Measurements from ENCODE around the gene FLVCR1.
"Not testable (repeated sequence)": the region's sequence is repeated elsewhere in the genome, so short reads cannot be mapped to it uniquely, and the experiment has no call there.

Gene FLVCR1

GRCh38 chr1:212857992-212858460 is at the start of gene FLVCR1:
FLVCR1 (plus strand) TSS chr1:212858275; CDS start chr1:212858453, 178 bp downstream.
- DNase-seq (ENCODE audit: insufficient read length, low spot score) = peak; percentile 98
- peak; percentile 85 for TF ChIP-seq POLR2A (IDR thresholded peaks at IDR 0.05; ENCODE audit: low read depth, low read length)
- no peak for FAIRE-seq

GRCh38 chr1:212814537-212815334 is 43.3 kb upstream of the FLVCR1 start:
- no peak for DNase-seq (ENCODE audit: insufficient read length, low spot score)
- FAIRE-seq = no peak
- TF ChIP-seq POLR2A (IDR thresholded peaks at IDR 0.05; ENCODE audit: low read depth, low read length) = no peak

DNA sequence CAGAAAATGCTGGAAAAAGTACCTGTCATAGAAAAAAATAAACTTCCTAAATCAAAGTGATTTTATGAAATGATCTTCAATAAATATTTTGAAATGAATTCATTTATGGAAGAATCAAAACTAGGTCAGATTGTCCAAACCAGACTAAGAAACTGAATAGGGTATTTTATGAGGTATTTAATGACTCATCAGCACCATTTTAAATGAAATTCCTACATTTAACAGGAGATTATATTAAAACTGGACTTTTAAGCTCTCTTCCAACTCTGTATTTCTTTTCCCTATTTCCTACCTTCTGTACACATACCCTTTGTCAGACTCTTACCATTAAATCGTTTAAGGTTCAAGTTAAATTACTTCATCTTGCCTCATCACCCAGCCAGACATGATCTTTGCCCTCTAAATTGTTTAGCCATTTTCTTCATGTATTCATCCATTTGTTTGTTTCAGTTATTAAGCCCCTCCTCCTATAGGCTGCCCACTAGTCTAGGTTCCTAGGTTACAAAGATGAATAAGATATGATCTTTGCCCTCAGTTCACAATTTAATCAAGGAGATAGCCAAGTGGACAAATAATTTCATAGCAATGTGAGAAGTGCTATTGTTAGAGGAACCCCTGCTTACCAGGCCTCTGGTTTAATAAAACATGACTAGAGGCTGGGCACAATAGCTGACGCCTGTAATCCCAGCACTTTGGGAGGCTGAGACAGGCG is 41.4 kb upstream of the FLVCR1 start:
- no peak for TF ChIP-seq POLR2A (IDR thresholded peaks at IDR 0.05; ENCODE audit: low read depth, low read length)
- FAIRE-seq (no peak), DNase-seq (ENCODE audit: insufficient read length, low spot score) (no peak)

DNA sequence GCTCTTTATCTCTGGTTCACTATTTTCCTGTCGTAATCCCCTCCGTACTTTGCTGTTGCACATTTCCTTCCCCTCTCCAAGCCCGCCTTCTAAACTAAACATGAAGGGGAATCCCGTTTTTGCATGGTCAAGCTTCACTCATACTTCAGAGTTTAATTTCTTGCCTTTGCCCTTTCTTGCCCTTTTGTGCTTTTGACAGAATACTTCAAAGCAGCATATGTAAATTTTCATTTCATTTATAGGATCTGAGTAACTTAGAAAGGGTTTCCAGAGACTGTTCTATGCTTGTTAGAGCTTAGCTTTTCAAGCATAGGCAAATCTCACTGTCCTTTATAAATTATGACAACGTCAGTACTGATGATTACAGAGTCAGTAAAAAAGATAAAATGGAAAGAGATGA is 38.3 kb upstream of the FLVCR1 start:
- DNase-seq (ENCODE audit: insufficient read length, low spot score) = no peak
- no peak for FAIRE-seq
- no peak for TF ChIP-seq POLR2A (IDR thresholded peaks at IDR 0.05; ENCODE audit: low read depth, low read length)

DNA sequence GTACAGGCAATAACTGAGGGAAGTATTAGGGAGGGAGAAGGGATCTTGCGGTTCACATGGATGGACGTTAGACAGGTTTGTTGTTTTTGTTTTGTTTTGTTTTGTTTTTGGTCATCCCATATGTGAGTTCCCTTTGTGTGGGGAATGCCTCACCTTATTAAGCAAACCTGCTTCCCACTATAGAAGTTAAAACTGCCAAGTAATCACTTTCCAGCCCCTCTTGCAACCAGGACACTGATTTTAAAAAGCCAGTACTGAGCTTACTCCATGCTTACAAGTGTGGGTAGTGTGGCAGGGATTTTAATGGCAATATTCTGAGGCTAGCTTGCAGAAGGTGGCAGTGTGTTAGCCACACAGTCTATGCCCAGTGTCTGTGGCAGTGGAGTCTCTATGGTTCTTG is 37.1 kb upstream of the FLVCR1 start:
- DNase-seq (ENCODE audit: insufficient read length, low spot score) = no peak
- TF ChIP-seq POLR2A (IDR thresholded peaks at IDR 0.05; ENCODE audit: low read depth, low read length) = no peak
- no peak for FAIRE-seq

DNA sequence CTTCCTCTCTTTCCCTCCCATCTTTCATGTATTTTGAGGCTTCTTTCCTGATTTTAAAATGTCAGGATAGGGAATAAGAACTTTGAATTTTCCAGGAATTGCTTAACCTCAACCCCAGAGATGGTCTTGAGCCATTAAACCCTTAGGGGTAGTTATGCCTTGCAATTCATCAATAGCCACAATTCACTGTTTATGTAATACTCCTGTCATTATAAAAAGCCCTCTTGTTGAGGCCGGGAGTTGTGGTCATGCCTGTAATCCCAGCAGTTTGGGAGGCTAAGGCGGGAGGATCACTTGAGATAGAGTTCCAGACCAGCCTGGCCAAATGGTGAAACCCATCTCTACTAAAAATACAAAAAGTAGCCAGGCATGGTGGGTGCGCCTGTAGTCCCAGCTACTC is 35.1 kb upstream of the FLVCR1 start:
- TF ChIP-seq POLR2A (IDR thresholded peaks at IDR 0.05; ENCODE audit: low read depth, low read length) = no peak
- FAIRE-seq (no peak), DNase-seq (ENCODE audit: insufficient read length, low spot score) (no peak)

DNA sequence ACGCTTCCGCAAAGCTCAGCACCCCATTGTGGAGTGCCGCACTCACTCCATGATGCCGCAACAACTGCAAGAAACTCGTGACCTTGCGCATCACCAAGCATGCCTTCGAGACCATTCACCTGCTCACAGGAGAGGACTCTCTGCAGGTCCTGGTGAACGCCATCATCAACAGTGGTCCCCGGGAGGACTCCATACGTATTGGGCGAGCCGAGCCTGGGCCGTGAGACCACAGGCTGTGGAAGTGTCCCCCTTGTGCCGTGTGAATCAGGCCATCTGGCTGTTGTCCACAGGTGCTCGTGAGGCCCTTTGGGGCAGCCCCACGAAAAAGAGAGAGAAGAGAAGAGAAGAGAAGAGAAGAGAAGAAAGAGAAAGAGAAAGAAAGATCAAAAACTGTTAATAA is 33.9 kb upstream of the FLVCR1 start:
- FAIRE-seq (no peak), DNase-seq (ENCODE audit: insufficient read length, low spot score) (no peak)
- TF ChIP-seq POLR2A (IDR thresholded peaks at IDR 0.05; ENCODE audit: low read depth, low read length) = no peak

DNA sequence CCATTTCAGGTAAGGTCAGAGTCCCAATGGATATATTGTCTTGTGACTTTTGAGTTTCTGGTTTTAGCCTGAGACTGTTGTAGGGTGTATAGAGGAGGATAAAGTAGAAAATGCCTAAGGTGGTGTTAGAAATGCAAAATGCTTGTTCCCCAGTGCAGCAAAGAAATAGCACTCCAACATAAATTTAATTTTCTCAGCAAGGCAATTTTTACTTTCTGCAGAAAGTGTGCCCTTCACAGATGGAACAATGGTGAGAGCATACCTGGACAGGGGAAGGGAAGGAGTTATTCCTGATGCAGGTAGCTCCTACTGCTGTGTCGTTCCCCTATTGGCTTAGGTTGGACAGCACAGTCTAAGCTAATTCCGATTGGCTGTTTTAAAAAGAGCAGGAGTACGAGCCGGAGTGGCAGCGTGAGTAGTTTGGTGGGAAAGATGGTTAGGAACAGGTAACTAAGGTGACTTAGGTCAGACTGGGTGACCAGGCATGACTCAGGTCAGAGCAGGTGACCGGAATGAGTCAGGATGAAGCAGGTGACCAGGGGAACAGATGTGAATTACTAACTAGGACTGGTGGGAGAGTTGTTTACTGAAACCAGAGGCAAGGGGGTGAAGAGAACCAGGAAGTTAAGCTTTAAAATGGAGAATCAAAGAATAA is 32.1 kb upstream of the FLVCR1 start:
- FAIRE-seq = no peak
- TF ChIP-seq POLR2A (IDR thresholded peaks at IDR 0.05; ENCODE audit: low read depth, low read length) = no peak
- no peak for DNase-seq (ENCODE audit: insufficient read length, low spot score)

- FAIRE-seq = no peak
- no peak for TF ChIP-seq POLR2A (IDR thresholded peaks at IDR 0.05; ENCODE audit: low read depth, low read length)
- DNase-seq (ENCODE audit: insufficient read length, low spot score) = no peak
Measured at GRCh38 chr1:212827171-212827776, 30.8 kb upstream of the FLVCR1 start.

GRCh38 chr1:212827831-212828278 is 30.2 kb upstream of the FLVCR1 start:
- no peak for TF ChIP-seq POLR2A (IDR thresholded peaks at IDR 0.05; ENCODE audit: low read depth, low read length)
- FAIRE-seq (no peak), DNase-seq (ENCODE audit: insufficient read length, low spot score) (no peak)

GRCh38 chr1:212828395-212828794 is 29.7 kb upstream of the FLVCR1 start:
- no peak for FAIRE-seq

DNA sequence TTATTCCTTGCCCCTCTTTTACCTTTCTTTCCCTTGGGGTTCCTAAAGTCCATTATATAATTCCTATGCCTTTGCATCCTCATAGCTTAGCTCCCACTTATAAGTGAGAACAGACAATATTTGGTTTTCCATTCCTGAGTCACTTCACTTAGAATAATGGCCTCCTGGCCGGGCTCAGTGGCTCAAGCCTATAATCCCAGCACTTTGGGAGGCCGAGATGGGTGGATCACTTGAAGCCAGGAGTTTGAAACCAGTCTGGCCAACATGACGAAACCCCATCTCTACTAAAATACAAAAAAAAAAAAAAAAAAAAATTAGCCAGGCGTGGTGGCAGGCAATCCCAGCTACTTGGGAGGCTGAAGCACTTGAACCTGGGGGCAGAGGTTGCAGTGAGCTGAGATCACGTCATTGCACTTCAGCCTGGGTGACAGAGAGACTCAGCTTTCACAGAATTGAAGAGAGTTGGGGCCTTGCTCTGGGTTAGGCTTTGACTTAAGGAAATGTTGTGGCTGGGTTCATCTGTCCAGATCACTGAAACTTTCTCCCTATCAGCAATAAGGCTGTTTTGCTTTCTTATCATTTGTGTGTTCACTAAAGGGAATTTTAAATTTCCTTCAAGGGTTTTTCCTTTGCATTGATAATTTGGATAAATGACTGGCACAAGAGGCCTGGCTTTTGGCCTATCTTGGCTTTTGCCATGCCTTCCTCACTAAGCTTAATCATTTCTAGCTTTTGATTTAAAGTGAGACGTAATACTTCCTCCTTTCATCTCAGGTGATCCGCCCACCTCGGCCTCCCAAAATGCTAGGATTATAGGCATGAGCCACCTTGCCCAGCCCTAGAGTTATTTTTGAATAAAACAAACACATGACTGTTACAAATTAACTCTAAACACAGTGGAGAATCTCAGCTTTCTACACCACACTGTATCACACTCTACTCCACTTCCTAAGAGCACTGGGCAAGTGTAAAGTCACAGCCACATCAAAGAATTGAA is 24.6 kb upstream of the FLVCR1 start:
- not testable (repeated sequence) for FAIRE-seq; DNase-seq (ENCODE audit: insufficient read length, low spot score)

More at GRCh38 chr1:212828395-212828794, 29.7 kb upstream of the FLVCR1 start:
- TF ChIP-seq POLR2A (IDR thresholded peaks at IDR 0.05; ENCODE audit: low read depth, low read length) = no peak
- no peak for DNase-seq (ENCODE audit: insufficient read length, low spot score)

GRCh38 chr1:212838145-212838544 is 19.9 kb upstream of the FLVCR1 start:
- no peak for FAIRE-seq
- no peak for TF ChIP-seq POLR2A (IDR thresholded peaks at IDR 0.05; ENCODE audit: low read depth, low read length)
- DNase-seq (ENCODE audit: insufficient read length, low spot score) = no peak

- FAIRE-seq; DNase-seq (ENCODE audit: insufficient read length, low spot score): not testable (repeated sequence)
Measured at GRCh38 chr1:212844521-212844920, 13.6 kb upstream of the FLVCR1 start.
